ENCODE measurements around the gene TKFC.

Gene TKFC

DNA sequence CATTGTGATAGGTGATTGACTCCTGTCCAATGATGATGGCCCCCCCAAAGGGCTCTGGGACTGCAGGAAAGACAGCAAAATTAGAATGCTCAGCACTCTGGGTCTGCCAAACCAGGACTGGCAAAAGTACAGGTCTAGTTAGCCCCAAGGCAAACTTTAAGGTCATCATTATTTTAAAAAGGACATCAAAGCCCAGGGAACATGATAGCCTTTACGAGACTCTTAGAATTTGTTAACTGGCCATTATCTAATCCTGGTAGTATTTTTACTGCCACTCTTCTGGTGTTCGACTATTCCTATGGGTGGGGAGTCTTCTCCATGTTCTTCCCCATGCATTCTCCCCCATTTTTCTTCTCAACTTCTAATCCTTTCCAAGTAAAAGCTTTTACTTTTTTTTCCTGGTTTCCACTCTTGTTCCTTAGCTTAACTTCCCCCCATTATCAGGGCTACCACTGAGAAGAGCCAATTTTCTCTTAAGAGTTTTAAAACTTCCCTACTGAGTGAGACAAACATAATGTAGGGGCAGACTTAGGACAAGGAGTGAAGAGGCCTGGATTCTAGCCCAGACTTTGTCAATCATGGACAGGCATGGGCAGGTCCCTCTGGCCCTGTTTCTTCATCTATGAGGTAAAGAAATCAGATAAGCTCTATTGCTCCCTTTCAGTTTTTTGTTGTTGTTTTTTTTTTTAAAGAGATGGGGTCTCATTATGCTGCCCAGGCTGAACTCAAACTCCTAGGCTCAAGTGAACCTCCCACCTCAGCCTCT lies 7.2 kb upstream of the TKFC start:
- peak in 1 of 2 experiments; percentile 43 for DNase-seq

DNA sequence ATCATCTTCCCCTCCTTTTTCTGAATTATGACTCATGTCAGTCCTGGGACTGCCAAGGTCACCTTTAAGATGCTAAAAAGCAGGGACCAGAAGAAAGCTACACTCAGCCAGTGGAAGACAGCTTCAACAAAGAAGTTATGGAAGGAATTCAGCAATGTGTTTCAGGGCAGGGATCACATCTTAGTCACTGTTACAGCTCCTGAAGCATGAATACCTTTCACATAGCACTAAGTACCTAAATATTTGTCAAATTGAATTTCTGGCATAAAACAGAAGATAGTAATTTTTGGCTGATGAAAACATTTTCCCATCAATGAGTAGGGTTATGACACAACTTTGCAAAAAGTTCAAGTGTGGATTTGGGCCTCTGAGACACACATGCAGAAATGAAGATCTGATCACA lies 5.4 kb upstream of the TKFC start:
- no peak for DNase-seq

DNA sequence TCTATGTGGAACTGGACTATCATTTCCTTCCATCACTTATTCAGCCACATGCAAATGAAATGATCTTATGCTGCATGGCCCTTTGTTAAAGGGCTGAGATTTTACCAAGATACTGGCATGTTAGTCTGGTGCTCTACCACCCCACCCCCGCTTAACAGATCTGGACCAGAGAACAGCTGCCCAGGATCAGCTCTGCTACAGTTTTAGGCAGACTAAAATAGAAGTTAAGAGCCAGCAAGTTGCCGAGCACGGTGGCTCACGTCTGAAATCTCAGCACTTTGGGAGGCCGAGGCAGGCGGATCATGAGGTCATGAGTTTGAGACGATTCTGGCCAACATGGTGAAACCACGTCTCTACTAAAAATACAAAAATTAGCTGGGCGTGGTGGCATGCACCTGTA lies 4.7 kb upstream of the TKFC start:
- no peak for DNase-seq

DNA sequence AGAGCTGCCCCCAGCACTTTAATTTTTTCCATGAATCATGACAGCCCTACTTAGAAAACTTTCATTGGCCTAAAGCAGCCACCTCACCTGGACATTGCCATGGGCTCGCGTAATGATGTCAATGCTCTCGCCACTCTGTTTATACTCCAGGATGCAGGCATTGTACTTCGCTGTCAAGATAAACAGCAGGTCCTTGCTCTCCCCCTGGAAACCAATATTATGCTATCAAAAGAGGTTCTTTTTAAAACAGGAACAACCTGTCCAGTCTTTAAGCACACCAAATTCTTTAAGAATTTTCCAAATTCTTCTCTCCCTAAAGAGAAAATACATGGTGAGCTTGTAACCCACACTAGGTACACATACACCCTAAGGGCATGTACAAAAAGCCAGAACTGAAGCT lies 3.2 kb upstream of the TKFC start:
- no peak for DNase-seq

DNA sequence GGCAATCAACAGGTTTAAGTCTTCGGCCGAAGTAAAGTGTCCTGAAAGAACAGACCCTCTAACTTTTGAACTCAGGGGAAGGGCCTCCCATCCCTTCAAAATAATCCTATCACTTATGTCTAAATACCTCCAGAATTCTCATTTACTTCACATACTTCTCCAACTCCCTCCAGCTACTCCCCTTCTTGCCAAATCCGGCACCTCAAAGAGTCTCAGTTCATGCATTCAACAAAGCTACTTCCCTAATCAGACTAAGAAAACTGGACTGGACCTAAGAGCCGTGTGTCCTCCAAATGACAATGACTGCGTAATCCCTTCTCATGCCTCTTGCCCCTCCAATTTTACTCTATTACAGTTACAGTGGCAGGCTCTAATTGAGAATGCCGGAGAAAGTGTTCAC lies 1.4 kb upstream of the TKFC start:
- no peak for DNase-seq

DNA sequence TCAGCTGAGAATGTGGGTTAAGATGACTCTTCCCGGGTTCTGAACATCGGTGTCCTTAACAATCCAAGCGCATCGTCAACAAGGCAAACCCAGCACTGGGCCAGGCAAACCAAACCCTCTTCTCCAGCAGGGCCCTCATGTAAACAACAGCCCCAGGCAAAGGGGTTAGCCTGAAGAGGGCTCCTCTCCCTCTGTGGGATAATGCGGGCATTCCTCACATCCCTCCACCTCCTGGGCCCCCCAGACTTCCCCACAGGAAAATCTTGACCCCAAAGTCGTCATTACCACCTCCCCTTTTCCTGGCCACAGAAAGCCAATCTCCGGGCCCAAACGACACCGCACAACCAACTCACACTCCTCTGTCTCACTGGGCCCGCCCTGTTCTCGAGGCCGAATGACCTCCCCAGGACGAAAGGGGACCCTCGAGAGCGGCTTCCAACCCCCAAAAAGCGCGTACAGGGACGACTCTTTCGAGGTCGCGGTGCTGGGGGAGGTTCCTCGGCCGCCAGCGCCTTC lies 689 bp upstream of the TKFC start:
- DNase-seq, result no peak

DNA sequence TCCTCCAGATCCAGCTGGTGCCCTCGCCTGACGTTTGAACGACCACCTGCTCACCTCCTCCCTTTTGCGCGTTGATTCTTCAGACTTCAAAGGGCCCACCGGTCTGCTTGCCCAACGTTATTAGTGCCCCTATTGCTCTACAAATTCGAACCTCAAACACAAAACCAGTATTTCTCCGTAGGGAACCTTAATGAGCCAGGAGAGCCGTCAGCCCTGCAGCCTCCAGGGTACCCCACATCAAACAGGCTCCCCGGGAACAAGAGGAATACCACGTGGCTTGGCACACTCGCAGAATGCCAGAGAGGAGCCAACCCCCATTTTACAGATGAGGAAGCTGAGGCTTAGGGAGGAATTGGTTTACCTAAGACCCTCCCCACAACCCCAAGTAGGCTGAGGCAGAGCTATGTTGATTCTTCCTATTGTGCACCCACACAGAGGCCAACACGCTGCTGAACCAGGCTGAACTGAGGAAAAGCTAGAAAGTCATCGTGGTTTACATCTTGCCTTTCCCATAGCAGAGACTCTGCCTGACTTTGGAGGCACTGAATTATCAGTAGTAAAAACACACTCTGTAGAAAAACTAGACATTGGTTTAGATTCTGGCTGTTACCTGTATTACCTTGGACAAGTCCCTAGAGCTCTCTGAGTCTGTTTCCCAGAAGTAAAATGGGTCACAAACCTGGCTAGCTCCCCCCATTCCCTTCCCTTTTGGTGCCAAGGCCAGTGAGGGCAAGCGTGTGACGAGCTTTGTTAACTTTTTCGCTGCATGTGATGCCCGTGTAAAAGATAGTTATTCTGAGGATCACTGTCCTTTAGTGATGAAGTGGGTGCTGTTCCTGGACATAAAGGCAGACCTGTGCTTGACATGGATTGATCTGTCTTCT lies 764 bp downstream of the TKFC start:
- DNase-seq, result no peak

DNA sequence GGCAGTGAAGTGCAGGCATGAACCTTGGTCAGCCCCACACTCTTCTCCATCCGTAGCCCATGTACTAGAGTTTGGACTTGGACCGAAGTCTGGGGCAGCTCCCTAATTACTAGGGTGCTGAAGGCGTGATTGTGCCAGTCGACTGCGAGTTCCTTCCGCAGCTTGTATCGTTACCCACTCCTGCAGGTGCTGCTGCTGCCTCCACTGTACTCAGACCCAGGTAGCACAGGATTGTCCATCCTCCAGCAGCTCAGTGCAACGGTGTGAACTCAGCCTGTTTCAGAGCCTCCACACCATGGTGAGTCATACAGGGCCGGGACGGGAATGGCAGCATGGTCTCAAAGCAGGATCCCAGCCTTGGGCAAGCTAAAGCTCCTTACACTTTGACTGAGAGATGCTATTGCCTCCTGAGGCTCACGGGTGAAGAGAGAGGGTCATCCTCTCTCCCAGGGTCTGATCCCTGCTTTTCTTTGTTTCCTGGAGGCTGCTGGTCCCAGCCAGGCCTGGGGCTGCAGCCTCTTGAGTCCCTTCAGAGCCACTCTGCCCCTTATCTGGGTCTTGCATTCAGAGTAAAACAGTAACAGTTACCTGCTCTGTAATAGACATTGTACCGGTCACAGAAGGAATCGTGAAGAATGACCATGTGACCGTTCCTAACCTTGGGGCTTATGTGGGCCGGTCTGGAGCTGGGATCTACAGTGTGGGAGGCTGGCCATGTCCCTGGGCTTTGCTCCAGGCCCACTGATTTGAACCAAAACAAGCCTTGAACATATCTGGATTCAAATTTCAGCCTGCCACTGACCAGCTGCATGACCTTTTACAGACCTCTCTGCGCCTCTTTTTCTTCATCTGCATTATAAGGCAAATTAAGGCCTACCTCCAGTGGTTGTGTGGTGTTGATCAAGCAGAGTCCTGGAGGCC lies 1.7 kb downstream of the TKFC start:
- DNase-seq, result peak in 1 of 2 experiments; percentile 20

DNA sequence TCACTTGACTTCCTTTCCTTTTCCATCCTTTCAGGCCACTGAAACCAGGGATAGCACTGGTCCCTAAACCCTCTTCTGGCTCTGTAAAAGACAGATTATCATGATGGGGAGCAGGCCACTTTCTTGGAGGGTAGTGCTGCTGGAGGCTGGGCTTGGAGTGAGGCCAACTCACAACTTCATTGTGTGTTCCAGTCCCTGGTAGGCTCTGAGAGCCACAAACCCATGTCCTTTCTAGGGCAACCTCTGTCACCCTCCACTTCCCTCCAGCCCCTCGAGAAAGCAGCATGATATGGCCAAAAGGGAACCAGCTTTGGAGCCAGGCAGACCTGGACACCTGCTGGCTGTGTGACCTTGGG lies 2.3 kb downstream of the TKFC start:
- no peak for DNase-seq

DNA sequence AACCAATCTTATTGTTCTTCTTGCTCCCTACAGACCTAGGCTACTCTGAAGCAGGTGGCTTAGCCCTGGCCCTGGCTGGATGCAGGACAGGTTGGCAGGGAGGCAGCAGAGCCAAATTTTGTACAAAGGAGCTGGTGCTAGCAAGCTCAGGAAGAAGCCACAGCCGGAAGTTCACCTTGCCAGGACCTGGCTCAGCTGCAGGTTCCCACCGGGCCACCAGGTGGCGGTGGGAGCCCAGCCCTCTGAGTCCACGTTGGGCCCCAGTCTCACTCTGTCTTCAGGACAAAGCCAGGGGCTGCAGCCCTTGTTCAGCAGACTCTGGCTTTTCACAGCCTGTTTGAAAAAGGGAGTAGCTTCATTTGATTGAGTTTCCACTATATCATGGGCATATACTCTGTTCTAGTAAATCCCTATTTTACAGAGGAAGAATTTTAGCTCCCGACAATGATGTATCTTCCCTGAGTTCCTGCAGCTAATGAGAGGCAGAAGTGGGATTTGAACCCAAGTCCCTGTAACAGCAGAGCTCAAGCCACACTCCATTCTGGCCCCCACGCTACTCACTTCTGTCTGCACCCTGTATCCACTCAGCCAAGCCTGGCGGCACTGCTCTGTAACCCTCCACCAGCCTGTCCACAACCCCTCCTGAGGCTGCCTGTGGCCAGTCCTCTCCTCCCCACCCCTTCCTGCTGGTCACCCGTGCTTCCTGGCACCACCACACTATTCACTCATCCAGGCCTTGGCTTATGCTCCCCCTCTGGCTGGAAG lies 3.3 kb downstream of the TKFC start:
- DNase-seq, result peak; percentile 67 to 87

DNA sequence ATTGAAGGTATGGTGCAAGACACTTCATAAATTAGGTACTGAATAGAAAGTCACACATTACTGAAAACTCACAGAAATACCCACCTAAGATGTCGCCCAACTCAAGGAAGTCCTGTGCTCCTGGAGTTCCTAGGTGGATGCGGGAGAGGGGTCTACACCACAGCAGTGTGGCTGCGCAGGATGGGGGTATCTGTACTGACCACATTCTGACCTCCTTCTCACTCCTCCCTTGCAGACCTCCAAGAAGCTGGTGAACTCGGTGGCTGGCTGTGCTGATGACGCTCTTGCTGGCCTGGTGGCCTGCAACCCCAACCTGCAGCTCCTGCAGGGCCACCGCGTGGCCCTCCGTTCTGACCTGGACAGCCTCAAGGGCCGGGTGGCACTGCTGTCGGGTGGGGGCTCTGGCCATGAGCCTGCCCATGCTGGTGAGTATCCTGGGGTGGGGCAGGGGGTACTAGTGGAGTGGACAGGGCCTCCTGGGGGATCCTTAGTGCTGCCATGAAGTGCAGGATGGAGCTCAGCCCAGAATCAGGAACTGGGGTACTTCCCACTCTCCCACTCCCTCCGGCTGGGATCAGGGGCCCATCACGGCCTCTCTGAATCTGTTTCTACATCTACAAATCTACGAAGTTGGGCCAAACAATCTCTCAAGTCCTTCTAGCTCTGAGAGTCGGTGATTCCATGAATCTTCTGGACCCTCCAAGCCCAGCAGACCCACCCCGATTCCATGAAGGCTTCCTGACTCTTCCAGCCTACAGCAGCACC lies 4.9 kb downstream of the TKFC start:
- DNase-seq, result no peak

DNA sequence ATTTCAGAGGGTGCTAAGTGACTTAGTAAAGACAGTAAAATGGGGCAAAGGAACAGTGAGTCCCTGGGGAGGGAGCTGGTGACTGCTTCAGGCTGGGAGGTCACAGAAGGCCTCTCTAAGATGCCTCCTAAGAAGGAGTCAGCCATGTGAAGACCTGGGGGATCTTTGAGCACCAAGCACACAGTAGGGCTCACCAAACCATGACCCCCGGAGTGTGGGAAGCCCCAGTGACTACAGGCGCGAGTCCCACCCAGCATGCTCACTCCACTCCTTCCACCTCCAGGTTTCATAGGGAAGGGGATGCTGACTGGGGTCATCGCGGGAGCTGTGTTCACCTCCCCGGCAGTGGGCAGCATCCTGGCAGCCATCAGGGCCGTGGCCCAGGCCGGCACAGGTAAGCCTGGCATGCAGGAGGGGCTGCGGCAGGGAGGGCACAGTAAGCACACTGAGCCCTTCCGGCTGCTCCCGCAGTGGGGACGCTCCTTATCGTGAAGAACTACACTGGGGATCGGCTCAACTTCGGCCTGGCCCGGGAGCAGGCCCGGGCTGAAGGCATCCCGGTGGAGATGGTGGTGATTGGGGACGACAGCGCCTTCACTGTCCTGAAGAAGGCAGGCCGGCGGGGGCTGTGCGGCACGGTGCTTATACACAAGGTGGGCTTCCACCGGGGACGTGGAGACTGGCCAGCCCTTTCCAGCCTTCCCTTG lies 5.9 kb downstream of the TKFC start:
- DNase-seq, result no peak

DNA sequence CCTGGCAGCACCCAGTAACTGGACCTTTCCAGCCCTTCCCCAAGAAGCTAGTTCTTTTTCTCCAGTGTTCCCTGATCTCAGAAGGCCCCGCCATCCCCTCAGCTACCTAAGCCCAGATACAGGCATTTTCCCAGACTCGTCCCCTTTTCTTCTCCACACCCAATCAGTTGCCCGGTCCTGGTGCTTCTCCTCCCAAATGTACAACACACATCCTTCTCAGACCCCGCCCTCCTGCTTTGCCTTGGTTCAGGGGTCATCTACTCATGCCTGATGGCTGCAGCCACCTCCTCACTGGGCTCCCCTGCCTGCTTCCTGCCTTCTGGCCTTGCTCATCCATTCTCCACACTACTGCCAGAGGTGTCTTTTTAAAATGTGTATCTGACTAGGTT lies 6.5 kb downstream of the TKFC start:
- no peak for DNase-seq

DNA sequence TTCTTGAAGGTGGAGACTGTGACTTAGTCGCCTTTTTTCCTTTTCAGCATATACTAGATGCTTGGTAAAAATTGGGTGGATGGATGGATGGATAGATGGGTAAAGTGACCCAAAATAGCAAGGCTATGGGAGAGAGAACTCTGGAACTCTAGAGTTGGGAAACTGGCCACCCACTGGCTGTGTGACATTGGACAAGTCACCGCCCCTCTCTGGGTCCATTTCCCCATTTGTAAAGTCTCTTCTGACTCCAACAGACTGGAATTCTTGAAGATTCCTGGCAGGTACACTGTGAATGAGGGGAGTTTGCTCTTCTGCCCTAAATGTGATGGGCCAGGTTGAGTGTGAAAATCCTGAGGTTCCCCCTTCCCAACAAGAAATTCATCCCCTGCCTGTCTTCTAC lies 8.0 kb downstream of the TKFC start:
- no peak for DNase-seq

DNA sequence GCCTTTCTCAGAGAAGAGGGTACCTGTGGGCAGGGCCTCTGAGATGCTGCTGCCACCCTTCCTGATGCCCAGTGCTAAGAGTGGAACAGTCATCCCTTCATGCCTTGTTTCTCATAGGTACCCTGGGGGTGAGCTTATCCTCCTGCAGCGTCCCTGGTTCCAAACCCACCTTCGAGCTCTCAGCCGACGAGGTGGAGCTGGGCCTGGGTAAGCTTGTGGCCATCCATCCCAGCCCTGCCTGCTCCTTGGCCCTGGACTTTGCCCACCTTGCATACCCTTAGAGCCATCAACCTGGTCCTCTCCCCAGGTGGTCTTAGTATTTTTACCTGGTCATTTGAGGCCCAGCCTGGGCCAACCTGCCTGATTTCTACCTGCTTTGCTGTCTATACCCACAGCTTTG lies 8.7 kb downstream of the TKFC start:
- DNase-seq, result no peak

DNA sequence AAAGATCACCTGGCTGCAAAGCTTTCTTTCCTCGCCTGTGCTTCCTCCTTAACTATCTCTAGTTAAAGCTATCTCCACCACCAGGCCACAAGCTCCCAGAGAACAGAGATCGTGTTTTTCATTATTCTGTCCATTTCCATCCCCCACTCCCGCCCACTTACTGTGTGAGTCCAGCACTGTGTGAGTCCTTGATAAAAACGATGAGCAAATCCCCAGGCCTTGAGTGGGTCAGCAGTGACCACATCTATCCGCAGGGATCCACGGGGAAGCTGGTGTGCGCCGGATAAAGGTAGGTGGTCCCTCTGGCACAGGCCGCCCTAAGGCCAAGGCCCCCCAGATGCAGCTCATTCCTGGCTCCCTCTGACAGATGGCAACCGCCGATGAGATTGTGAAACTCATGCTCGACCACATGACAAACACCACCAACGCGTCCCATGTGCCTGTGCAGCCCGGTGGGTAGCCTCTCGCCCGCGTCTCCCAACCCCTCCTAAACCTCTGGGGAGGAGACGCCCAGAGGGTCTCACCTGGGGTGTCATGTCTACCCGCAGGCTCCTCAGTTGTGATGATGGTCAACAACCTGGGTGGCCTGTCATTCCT lies 9.3 kb downstream of the TKFC start:
- DNase-seq, result no peak

DNA sequence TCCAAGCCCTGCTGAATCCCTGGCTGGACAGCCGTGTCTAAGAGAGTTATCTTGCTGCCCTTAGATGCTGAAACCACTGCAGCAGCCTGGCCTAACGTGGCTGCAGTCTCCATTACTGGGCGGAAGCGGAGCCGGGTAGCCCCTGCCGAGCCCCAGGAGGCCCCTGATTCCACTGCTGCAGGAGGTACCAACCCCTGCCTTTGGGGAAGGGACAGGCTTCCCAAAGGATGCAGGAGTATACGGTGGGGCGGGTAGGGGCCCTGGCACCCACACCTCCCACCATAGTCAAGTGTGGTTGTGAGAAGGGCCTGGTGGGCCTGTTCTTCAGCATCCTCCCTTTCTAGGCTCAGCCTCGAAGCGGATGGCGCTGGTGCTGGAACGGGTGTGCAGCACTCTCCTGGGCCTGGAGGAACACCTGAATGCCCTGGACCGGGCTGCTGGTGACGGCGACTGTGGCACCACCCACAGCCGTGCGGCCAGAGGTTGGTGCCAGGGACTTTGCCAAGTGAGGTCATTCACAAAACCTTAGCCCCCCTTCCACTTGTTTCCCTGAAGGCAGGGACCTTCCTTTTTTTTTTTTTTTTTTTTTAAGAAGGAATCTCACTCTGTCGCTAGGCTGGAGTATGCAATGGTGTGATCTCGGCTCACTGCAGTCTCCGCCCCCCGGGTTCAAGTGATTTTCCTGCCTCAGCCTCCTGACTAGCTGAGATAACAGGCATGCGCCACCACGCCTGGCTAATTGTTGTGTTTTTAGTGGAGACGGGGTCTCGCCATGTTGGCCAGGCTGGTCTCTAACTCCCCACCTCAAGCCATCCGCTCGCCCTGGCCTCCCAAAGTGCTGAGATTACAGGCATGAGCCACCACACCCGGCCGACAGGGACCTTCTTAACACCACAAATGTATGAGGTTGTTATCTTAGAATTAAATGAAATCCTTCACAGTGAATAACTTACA lies 11.0 kb downstream of the TKFC start:
- no peak for DNase-seq

DNA sequence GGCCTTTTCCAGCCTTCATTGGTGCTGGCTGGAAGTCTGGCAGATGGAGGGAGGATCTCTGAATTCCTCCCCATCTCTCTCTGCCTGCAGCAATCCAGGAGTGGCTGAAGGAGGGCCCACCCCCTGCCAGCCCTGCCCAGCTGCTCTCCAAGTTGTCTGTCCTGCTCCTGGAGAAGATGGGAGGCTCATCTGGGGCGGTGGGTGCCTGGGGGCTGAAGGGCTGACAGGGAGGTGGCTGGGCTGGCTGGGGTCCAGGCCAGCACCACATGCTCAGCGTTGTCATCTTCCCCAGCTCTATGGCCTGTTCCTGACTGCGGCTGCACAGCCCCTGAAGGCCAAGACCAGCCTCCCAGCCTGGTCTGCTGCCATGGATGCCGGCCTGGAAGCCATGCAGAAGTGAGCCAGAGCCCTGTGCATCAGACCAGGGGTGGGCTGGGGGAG lies 12.2 kb downstream of the TKFC start:
- DNase-seq, result peak in 1 of 2 experiments; percentile 59

Data from NCI-H446 (cell line).